ENCODE measurements around the gene AGBL5. TPM values are rescaled to one million over a fixed set of nuclear protein-coding genes. Genes with fewer than 3 reads are reported as not detected.

AGBL5 gene
- total and polyA plus RNA-seq, 4 donors, result 8.6 to 22.3 (median 14.4) TPM

GRCh38 chr2:27069961-27070618 is 18.6 kb downstream of the AGBL5 start:
- no peak overlapping the region for H3K4me3 ChIP-seq
- H3K4me1 ChIP-seq (ENCODE audit: control insufficient read depth in 5 of 5, insufficient read depth in 5 of 5, low read length in 5 of 5), result peaks cover 11 to 48% (median 28%) of the 10 kb centered on the region in 5 donors
- no peaks in the 10 kb centered on the region for H3K27me3 ChIP-seq (ENCODE audit: control insufficient read depth in 3 of 3, insufficient read depth in 3 of 3, low read length in 2 of 3)
- no peak for ATAC-seq (ENCODE audit: insufficient read depth, low FRiP score)
- WGBS, 2 donors, result 84 to 90% methylated on average over 8 of the region's 8 CpGs
- no peak for DNase-seq
- TF ChIP-seq CTCF (IDR thresholded peaks at IDR 0.05; ENCODE audit: control extremely low read depth, extremely low read depth), result no peak
- H3K36me3 ChIP-seq (ENCODE audit: control insufficient read depth in 4 of 4, insufficient read depth in 4 of 4, low read length in 4 of 4), result peaks cover 7 to 33% (median 26%) of the 10 kb centered on the region in 4 donors
- H3K9me3 ChIP-seq (ENCODE audit: control insufficient read depth in 4 of 4, insufficient read depth in 3 of 4, low read length in 3 of 4), result no peaks in the 10 kb centered on the region
- H3K9ac ChIP-seq (ENCODE audit: insufficient read depth in 1 of 2, low read length in 2 of 2), result peak overlapping the region; percentile 61 to 90
- H3K27ac ChIP-seq (ENCODE audit: low read depth in 1 of 2, low read length in 1 of 2), result no peak overlapping the region

- Histone ChIP-seq H3K36me3 (ENCODE audit: control insufficient read depth in 4 of 4, insufficient read depth in 4 of 4, low read length in 4 of 4) (peaks cover 7 to 29% (median 24%) of the 10 kb centered on the region in 4 donors), H3K4me1 (ENCODE audit: control insufficient read depth in 5 of 5, insufficient read depth in 5 of 5, low read length in 5 of 5) (peaks cover 11 to 55% (median 33%) of the 10 kb centered on the region in 5 donors), H3K27me3 (ENCODE audit: control insufficient read depth in 3 of 3, insufficient read depth in 3 of 3, low read length in 2 of 3) (no peaks in the 10 kb centered on the region), H3K9me3 (ENCODE audit: control insufficient read depth in 4 of 4, insufficient read depth in 3 of 4, low read length in 3 of 4) (no peaks in the 10 kb centered on the region), H3K27ac (ENCODE audit: low read depth in 1 of 2, low read length in 1 of 2) (peak overlapping the region; percentile 88 to 94), H3K4me3 (peak overlapping the region; percentile 84), H3K9ac (ENCODE audit: insufficient read depth in 1 of 2, low read length in 2 of 2) (peak overlapping the region; percentile 61 to 90)
- ATAC-seq (ENCODE audit: insufficient read depth, low FRiP score) (no peak), DNase-seq (no peak)
- 3 to 4% methylated on average over 11 of the region's 11 CpGs for WGBS, 2 donors
- TF ChIP-seq CTCF (IDR thresholded peaks at IDR 0.05; ENCODE audit: control extremely low read depth, extremely low read depth), result no peak
Measured at GRCh38 chr2:27070653-27071276, 19.3 kb downstream of the AGBL5 start.

- peak; percentile 99 for ATAC-seq (ENCODE audit: insufficient read depth, low FRiP score)
- no peaks in the 10 kb centered on the region for H3K9me3 ChIP-seq (ENCODE audit: control insufficient read depth in 4 of 4, insufficient read depth in 3 of 4, low read length in 3 of 4)
- peaks cover 11 to 62% (median 39%) of the 10 kb centered on the region in 5 donors for H3K4me1 ChIP-seq (ENCODE audit: control insufficient read depth in 5 of 5, insufficient read depth in 5 of 5, low read length in 5 of 5)
- TF ChIP-seq CTCF (IDR thresholded peaks at IDR 0.05; ENCODE audit: control extremely low read depth, extremely low read depth), result no peak
- peaks cover 7 to 28% (median 24%) of the 10 kb centered on the region in 4 donors for H3K36me3 ChIP-seq (ENCODE audit: control insufficient read depth in 4 of 4, insufficient read depth in 4 of 4, low read length in 4 of 4)
- DNase-seq, result peak; percentile 96 to 98 (median 97)
- WGBS, 2 donors, result 0 to 1% methylated on average over 53 to 86 of the region's 86 CpGs
- peak within 1 kb of the TSS; percentile 61 to 90 for H3K9ac ChIP-seq (ENCODE audit: insufficient read depth in 1 of 2, low read length in 2 of 2)
- peak within 1 kb of the TSS; percentile 84 for H3K4me3 ChIP-seq
- no peaks in the 10 kb centered on the region for H3K27me3 ChIP-seq (ENCODE audit: control insufficient read depth in 3 of 3, insufficient read depth in 3 of 3, low read length in 2 of 3)
- peak within 1 kb of the TSS; percentile 95 to 98 for H3K27ac ChIP-seq (ENCODE audit: low read depth in 1 of 2, low read length in 1 of 2)
Measured at GRCh38 chr2:27071277-27071989, 20.0 kb downstream of the AGBL5 start, which contains the start of gene OST4. Gene OST4 (minus strand): TSS chr2:27071654.
